Measurements from ENCODE around the gene IRF7.
"Not testable (repeated sequence)": the region's sequence is repeated elsewhere in the genome, so short reads cannot be mapped to it uniquely, and the experiment has no call there.

The IRF7 gene

GRCh38 chr11:577611-577894 lies 38.2 kb downstream of the IRF7 start:
- no peak for DNase-seq

GRCh38 chr11:576811-577610 lies 38.7 kb downstream of the IRF7 start:
- DNase-seq = no peak

- DNase-seq = peak; percentile 87
These were observed 39.6 kb downstream of the IRF7 start, which contains the start of gene PHRF1 for GRCh38 chr11:575996-576768. Gene PHRF1, plus strand, starts transcription at chr11:576470. Its CDS starts 5,043 bp downstream, at chr11:581513.

DNA sequence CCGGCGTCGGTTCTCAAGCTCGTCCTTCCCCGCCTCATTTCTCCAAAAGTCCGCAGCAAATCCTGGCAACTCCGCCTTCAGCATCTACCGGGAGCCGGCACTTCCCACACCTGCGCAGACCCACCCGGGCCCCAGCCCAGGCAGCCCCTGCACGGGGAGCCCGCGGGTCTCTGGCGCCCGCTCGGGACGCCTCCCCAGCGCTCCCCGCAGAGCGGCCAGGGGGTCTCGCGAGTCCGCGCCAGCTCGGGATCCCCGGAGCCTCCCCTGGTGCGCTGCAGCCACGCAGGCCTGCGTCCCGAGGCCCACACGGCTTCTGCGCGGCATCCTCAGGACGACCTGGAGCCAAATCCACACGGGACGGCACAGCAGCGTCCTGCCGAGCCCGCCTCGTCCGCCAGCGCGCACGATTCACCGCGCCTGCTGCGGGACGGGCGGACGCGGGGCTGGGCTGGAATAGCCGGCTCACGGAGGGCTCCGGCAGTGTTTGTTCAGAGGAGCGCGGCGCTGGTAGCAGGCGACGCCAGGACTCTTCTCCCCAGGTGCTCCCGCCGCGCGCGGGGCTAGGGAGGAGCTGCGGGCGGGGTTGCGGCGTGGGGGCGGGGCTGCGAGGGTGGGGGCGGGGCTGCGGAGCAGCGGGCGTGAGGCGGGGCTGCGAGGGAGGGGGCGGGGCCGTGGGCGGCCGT lies 40.3 kb downstream of the IRF7 start:
- DNase-seq = peak; percentile 73

DNA sequence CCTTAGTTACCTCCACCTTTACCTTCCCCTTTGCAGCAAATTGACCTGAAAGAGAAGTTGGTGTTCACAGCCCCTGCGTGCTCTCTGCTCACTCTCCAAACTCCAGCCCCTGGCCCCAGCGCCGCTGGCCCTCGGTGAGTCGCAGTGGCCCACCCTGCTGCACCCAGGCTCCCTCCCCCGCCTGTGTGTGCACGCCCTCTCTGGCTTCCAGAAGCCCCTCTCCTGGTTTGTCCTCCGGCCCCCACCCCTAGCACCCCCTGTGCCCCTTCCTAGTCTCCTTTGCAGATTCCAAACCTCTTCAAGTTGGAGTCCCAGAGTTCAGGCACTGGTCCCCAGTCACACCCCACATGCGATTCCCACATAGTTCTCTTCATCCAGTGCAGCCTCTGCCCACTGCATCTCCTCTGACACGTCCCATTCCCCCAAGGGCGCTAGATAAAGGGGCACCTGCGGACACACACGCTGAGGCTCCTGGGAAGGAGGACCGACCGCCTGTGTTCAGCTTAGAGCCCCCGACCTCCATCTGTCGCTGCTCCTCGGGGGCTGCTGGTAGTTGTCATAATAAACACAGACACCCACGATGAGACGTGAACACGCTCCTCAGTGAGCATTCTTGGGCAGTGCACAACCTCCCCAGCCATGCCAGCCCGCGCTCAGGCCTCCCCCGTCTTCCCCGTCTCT lies 41.0 kb downstream of the IRF7 start:
- DNase-seq = no peak

DNA sequence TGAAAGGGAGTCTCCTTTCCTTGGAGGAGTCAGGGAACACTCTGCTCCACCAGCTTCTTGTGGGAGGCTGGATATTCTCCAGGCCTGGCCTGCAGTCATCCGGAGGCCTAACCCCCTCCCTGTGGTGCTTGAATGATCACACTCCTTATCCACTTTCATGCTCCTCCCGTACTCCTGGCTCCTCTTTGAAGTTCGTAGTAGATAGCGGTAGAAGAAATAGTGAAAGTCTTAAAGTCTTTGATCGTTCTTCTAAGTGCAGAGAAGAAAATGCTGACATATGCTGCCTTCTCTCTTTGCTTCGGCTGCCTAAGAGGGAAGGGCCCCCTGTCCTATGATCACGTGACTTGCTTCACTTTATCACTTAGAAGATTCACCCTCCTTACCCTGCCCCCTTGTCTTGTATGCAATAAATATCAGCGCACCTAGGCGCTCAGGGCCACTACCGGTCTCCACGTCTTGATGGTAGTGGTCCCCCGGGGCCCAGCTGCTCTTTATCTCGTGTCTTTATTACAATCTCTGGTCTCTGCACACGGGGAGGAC lies 41.6 kb downstream of the IRF7 start:
- DNase-seq = not testable (repeated sequence)

GRCh38 chr11:573146-573759 lies 42.5 kb downstream of the IRF7 start:
- no peak for DNase-seq

DNA sequence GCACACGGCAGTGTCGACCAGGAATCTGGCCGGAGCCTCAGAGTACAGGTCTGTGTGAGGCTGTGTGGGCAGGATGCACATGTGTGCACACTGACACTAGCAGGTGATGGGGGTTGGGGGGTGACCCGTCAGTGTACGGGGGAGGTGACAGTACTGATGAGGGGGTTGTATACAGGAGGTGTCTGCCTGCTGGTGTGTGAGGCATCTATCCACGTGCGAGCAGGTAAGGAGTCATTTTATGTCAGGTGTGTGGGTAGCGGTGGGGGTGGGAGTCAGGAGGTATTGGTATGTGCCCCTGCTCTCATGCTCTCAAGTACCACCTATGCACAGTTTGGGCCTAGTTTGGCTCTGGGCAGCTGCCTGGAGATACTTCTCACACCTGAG lies 44.0 kb downstream of the IRF7 start:
- no peak for DNase-seq

GRCh38 chr11:569158-569885 lies 46.4 kb downstream of the IRF7 start:
- no peak for DNase-seq

- DNase-seq = peak; percentile 91
These were observed 47.2 kb downstream of the IRF7 start for GRCh38 chr11:568306-569157.

- no peak for DNase-seq
These were observed 48.0 kb downstream of the IRF7 start for GRCh38 chr11:567629-568292.

DNA sequence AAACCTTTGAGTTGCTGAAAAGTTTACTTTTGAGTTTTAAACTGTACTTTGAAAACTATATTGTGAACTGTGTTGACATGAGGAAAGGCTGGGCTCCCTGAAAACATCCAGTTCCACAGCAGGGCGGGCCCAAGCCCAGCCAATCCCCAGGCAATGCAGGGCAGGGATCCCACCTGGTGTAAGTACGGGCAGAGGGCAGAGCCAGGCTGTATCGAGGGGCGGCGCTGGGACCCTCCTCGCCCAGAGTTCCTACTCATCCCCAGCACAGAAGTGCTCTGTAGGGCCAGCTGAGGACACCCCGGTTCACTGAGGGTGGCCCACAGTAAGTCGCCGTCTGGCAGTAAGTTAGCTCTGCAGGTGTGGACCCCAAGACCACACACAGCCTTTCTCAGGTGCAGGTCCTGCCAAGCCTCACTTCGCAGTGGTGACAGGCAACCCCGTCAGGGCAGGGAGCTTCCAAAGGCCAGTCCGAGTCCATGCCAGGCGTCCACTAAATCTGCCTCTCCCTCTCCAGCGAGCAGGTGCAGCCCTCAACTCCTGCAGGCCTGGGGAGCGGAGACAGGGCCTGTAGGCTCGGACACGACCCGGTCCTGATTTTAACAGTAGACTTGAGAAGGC lies 48.6 kb downstream of the IRF7 start:
- no peak for DNase-seq

DNA sequence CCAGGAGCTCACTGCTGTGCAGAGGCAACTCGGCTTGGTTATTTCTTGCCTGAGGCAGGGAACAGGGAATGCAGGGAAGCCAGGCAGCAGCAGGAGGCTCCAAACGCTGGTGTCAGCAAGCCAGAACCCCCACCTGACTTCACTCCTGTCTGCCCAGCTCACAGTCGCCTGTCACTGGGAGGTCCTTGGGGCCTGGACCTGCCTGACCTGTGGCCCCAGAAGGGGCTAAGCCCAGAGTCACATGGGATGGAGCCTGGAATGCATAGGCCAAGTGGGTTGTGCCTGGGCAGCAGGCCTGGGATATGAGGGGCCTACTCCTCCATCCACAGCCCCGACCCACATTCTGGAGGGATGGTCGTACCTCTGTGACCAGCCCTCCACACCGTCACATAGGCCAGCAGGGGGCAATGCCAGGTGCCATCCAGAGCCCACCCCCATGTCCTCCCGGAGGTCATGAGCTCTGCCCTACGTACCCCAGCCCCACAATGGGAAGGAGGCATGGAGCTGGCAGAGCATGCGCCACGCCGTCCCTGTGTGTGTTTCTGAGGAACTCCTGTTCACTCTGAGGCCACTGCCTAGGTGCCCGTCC lies 49.7 kb downstream of the IRF7 start:
- no peak for DNase-seq

DNA sequence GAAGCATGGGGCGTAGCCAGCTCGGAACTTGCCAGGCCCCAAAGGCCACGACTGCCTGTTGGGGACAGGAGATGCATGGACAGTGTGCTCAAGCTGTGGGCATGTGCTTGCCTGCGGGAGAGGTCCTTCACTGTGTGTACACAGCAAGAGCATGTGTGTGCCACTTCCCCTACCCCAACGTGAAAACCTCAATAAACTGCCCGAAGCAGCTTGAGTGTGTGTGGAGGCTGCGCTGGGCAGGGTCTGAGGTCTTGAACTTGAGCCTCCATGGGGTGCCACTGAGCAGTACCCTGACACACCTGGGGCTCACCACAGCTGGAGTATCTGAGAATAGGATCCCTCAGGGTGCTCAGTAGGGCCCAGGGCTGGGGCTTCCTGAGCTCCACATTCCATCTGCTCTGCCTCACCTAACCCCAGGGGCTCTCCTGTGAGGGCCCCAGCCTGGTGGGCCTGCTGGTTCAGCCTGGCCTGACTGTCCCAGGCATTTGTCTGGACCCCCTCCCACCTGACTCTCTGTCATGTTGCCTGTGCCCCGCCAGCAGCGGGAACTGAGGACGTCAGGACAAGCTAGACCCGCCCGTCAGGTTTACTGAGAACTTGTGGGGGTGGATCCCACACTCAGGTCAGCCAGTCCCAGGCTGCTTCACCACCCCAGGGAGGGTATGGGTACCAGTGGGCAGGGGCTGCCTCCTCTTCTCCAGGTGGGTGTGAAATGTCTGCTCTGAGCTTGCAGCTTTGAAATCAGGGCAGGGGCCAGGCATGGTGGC lies 51.8 kb downstream of the IRF7 start:
- no peak for DNase-seq

GRCh38 chr11:563066-563811 lies 52.5 kb downstream of the IRF7 start:
- DNase-seq = no peak
